HEK293 (cell line): ENCODE results near the gene CMTM8.

Source experiments
- CTCF ChIP-seq: fragments of 450-650 bp; formaldehyde crosslinking; IDR thresholded peaks from 2 replicates; pipeline ENCODE4 v1.5.1; 2016; ENCODE audit warnings: missing biosample characterization, missing genetic modification characterization
- PATZ1 ChIP-seq: fragments of 450-650 bp; formaldehyde crosslinking; IDR thresholded peaks from 2 replicates; pipeline ENCODE4 v1.5.1; 2016; ENCODE audit warnings: missing biosample characterization, missing genetic modification characterization
- SCRT2 ChIP-seq: fragments of 450-650 bp; formaldehyde crosslinking; IDR thresholded peaks from 2 replicates; pipeline ENCODE4 v1.5.1; 2016; ENCODE audit warnings: missing biosample characterization, missing genetic modification characterization
- ZBTB11 ChIP-seq: fragments of 450-650 bp; formaldehyde crosslinking; conservative IDR thresholded peaks from 2 replicates; pipeline ENCODE4 v1.5.1; 2016; ENCODE audit warnings: low read depth, missing biosample characterization, missing genetic modification characterization
- ZNF549 ChIP-seq: fragments of 450-650 bp; IDR thresholded peaks from 2 replicates; pipeline ENCODE4 v1.5.1; 2018; ENCODE audit warnings: missing biosample characterization, missing genetic modification characterization, mild to moderate bottlenecking, inconsistent platforms, moderate library complexity

DNA sequence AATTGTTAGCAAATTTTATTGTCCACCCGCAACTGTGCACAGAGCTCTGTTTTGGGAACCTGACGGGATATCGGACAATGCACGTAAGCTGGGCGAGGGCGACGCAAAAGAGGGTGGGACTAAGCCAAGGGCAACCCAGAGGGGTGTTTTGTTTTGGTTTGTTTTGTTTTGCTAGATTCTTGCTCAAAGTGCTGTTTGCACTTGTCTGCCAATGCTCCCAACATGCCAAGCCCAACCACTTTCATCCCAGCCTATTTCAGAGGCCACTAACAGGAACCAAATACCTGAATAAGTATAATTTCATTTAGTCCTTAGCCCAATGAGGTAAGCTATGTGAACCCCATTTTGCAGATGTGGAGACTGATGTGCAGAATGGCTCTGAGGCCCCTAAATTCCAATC, 143.4 kb downstream of the CMTM8 start:
- no peak for TF ChIP-seq ZBTB11
- no peak for TF ChIP-seq ZNF549 (tag by site-specific recombination)
- TF ChIP-seq CTCF (tag by site-specific recombination) = no peak
- TF ChIP-seq SCRT2 (tag by site-specific recombination) = no peak
- TF ChIP-seq PATZ1 (tag by site-specific recombination) = no peak
